ENCODE results near the gene REEP1.

- TF ChIP-seq POLR2A (IDR thresholded peaks at IDR 0.05) (no peak), CTCF (IDR thresholded peaks at IDR 0.05) (peak; percentile 30 to 70 (median 57))
These were observed 35.4 kb upstream of the REEP1 start for GRCh38 chr2:86372641-86373502.
